ENCODE measurements around the gene CAMK4. TPM values are rescaled to one million over a fixed set of nuclear protein-coding genes. Genes with fewer than 3 reads are reported as not detected.
"Not testable (repeated sequence)": the region's sequence is repeated elsewhere in the genome, so short reads cannot be mapped to it uniquely, and the experiment has no call there.

CAMK4 gene
- total RNA-seq, 4 donors from 2014 or later = 0.45 to 2.5 (median 1.4) TPM

DNA sequence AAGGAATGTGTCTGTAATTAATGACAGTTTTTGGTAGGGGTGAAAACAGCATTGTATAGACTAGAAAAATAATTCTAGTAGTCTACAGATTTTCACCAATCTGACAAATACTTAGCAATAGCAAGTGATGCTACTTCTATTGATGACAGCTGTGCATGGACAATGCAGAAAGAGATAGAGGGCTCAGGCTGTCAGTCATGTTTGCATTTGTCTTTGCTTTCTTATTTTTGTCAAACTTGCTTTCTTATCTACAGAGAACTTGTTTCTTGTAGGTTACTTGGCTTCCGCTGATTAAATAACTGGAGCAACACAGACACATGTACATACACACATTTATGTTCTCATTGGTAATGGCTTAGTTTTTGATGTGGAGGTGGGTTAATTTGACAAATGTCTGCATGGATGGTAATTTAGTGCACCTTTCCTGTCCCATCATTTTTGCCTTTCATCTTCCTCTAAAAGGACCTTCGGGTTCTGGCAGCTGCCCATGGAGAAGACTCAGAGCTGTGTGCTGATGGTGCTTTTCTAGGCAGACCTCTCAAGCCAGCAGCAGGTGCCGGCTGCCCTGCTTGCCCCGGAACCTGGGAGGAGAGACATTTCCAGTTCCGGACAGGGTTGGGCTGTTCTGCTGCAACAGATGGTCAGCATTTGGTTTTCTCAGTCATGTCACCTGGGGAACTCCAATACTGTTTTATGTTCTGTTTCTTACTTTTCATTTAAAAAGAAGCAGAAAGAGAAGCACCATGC lies 28.8 kb downstream of the CAMK4 start:
- no peaks in the 10 kb centered on the region for H3K36me3 ChIP-seq
- H3K4me3 ChIP-seq (replicated peaks in 1 of 3) = no peak overlapping the region
- no peaks in the 10 kb centered on the region for H3K4me1 ChIP-seq
- no peaks in the 10 kb centered on the region for H3K9me3 ChIP-seq
- 63 to 84% methylated on average over 5 of the region's 5 CpGs for WGBS, 2 donors
- intact Hi-C loops (cut with DNase I) = no loop called here
- no peak overlapping the region for H3K27ac ChIP-seq
- DNase-seq = no peak
- TF ChIP-seq, protein P1, sequence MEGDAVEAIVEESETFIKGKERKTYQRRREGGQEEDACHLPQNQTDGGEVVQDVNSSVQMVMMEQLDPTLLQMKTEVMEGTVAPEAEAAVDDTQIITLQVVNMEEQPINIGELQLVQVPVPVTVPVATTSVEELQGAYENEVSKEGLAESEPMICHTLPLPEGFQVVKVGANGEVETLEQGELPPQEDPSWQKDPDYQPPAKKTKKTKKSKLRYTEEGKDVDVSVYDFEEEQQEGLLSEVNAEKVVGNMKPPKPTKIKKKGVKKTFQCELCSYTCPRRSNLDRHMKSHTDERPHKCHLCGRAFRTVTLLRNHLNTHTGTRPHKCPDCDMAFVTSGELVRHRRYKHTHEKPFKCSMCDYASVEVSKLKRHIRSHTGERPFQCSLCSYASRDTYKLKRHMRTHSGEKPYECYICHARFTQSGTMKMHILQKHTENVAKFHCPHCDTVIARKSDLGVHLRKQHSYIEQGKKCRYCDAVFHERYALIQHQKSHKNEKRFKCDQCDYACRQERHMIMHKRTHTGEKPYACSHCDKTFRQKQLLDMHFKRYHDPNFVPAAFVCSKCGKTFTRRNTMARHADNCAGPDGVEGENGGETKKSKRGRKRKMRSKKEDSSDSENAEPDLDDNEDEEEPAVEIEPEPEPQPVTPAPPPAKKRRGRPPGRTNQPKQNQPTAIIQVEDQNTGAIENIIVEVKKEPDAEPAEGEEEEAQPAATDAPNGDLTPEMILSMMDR (IDR thresholded peaks at IDR 0.05) = no peak
- no peak for TF ChIP-seq POLR2A (IDR thresholded peaks at IDR 0.05)
- H3K27me3 ChIP-seq = no peaks in the 10 kb centered on the region

DNA sequence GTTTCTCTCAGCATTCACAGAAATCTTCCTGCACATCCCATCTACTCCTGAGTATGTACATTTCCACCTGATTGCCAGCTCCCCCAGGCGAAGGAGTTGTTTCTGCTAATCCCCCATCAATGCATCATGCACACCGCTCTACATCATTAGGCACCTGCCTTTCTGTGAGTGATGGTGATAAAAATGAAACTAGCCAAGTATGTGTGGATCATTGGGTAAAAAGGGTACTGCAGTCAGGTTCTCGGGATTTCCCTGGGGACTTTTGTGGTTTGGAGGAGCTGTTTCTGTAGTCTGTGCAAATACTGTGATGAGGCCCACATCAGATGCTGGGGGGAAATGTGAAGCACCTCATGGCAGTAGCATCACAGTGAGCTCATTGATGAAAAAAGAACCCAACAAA lies 30.4 kb downstream of the CAMK4 start:
- Histone ChIP-seq H3K27me3 (no peaks in the 10 kb centered on the region), H3K4me3 (replicated peaks in 1 of 3) (no peak overlapping the region), H3K27ac (no peak overlapping the region), H3K36me3 (no peaks in the 10 kb centered on the region), H3K4me1 (no peaks in the 10 kb centered on the region), H3K9me3 (no peaks in the 10 kb centered on the region)
- WGBS, 2 donors = 85 to 91% methylated on average over 3 of the region's 3 CpGs
- no peak for DNase-seq
- no peak for TF ChIP-seq POLR2A (IDR thresholded peaks at IDR 0.05)
- TF ChIP-seq, protein P1 (IDR thresholded peaks at IDR 0.05) = no peak
- intact Hi-C loops (cut with DNase I) = no loop called here

DNA sequence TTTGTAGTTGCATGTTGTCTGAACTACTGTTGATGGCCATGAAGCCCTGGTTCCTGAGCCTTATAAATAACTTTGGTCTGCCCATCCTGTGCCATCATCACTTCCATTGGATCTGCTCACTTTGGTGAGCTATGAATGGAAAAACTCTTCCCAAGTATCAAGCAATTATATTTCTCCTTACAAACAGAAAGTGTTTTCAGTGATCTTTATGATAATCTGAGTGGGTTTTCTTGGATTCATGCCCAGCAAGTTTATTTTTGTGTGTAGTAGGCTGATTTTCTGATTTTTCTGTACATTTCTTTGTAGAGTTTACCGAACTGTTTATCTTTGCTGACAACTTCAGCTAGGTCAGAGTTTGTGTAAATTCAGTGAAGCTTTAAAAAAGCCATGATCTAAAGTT lies 31.0 kb downstream of the CAMK4 start:
- H3K4me3 ChIP-seq (replicated peaks in 1 of 3) = no peak overlapping the region
- no peak for TF ChIP-seq POLR2A (IDR thresholded peaks at IDR 0.05)
- TF ChIP-seq, protein P1 (IDR thresholded peaks at IDR 0.05) = no peak
- H3K27me3 ChIP-seq = no peaks in the 10 kb centered on the region
- H3K4me1 ChIP-seq = no peaks in the 10 kb centered on the region
- 12 to 32% methylated on average over 1 of the region's 1 CpG for WGBS, 2 donors
- no peak overlapping the region for H3K27ac ChIP-seq
- intact Hi-C loops (cut with DNase I) = no loop called here
- DNase-seq = no peak
- H3K9me3 ChIP-seq = no peaks in the 10 kb centered on the region
- H3K36me3 ChIP-seq = no peaks in the 10 kb centered on the region

DNA sequence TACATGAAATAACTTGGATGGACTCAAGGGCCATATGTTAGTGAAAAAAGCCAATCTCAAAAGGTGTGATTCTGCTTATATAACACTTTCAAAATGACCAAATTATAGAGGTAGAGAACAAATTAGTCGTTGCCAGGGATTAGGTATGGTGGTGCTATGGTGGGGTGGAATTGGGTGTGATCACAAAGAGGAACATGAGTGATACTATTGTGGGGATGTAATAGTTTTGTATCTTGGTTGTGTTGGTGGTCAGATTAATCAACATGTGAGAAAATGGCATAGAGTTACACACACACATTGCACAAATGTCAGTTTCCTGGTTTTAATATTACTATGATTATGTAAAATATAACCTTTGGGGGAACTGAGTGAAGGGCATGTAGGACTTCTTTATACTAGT lies 31.9 kb downstream of the CAMK4 start:
- WGBS, 2 donors = 85 to 95% methylated on average over 1 of the region's 1 CpG
- intact Hi-C loops (cut with DNase I) = no loop called here
- Histone ChIP-seq H3K4me1 (no peaks in the 10 kb centered on the region), H3K36me3 (no peaks in the 10 kb centered on the region), H3K4me3 (replicated peaks in 1 of 3) (no peak overlapping the region), H3K9me3 (no peaks in the 10 kb centered on the region), H3K27me3 (no peaks in the 10 kb centered on the region), H3K27ac (no peak overlapping the region)
- TF ChIP-seq, protein P1 (IDR thresholded peaks at IDR 0.05) = no peak
- TF ChIP-seq POLR2A (IDR thresholded peaks at IDR 0.05) = no peak
- no peak for DNase-seq

DNA sequence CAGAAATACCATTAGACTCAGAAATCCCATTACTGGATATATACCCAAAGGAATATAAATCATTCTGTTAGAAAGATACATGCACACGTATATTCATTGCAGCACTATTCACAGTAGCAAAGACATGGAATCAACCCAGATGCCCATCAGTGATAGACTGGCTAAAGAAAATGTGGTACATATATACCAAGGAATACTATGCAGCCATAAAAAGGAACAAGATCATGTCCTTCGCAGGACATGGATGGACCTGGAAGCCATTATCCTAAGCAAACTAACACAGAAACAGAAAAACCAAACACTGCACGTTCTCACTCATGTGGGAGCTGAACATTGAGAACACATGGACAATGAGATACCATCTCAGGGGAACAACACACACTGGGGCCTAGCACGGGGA lies 33.4 kb downstream of the CAMK4 start:
- H3K4me3 ChIP-seq (replicated peaks in 1 of 3); H3K4me1 ChIP-seq; DNase-seq; H3K9me3 ChIP-seq; H3K27me3 ChIP-seq; H3K27ac ChIP-seq; H3K36me3 ChIP-seq; intact Hi-C loops (cut with DNase I): not testable (repeated sequence)
- 93% methylated on average over 4 of the region's 4 CpGs for WGBS, 2 donors

All from thyroid gland (tissue), 4 donors.